ENCODE results near the gene JMJD8. TPM values are rescaled to one million over a fixed set of nuclear protein-coding genes. Genes with fewer than 3 reads are reported as not detected.

JMJD8 gene
- polyA plus RNA-seq, 4 donors = 23.0 to 46.2 (median 31.9) TPM

DNA sequence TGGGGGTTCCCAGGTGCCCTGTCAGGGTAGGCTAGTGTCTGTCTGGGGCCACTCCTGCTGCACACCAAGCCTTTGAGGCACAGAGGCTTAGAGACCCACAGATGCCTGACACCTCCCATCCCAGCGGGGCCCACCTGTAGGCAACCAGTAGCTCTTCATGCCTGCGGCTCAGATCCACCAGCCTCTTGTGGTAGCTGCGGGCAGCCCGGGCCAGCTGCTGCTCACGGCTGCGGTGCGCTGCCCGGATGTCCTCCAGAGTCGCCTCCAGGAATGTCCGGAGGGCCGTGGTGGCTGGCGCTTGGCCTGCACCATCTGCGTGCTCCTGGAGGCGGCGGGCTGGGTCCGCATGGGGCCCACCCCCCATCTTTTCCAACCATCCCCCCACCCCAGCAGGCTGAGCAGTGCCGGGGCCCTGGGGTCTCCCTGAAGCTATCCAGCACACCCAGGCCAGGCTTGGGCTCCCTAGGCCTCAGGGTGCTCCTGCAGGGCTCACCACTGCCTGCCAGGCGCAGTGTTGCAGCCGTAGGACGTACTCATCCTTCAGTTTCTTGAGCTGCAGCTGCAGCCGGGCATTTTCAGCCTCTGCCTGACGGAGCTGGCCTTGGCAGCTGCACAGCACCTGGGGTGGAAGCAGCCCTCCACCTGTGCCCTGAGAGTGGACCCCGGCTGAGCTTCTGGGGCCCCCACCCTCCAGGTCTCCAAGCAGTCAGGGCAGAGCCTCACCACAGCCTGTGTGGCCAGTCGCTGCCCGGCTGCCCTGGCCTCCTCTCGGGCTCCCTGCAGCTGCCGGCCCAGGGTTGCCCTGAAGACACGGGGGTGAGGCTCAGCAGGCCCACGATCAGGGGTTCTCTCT is 40.3 kb upstream of the JMJD8 start:
- peaks cover 6 to 34% (median 9%) of the 10 kb centered on the region in 3 donors for H3K4me1 ChIP-seq (ENCODE audit: control insufficient read depth in 3 of 3, insufficient read depth in 2 of 3, low read depth in 1 of 3, low read length in 2 of 3)
- H3K27me3 ChIP-seq (ENCODE audit: control insufficient read depth in 3 of 3, insufficient read depth in 3 of 3, low read length in 3 of 3) = peaks cover 0 to 22% (median 10%) of the 10 kb centered on the region in 3 donors
- WGBS, 3 donors = 59 to 69% (median 60%) methylated on average over 29 of the region's 29 CpGs
- DNase-seq (no peak), FAIRE-seq (no peak)
- H3K36me3 ChIP-seq (ENCODE audit: control insufficient read depth in 3 of 3, insufficient read depth in 2 of 3, low read depth in 1 of 3, low read length in 3 of 3) = peaks cover 0 to 23% (median 0%) of the 10 kb centered on the region in 3 donors
- peaks cover 3 to 8% of the 10 kb centered on the region in 2 donors for H3K9me3 ChIP-seq (ENCODE audit: control insufficient read depth in 2 of 2, insufficient read depth in 1 of 2, low read depth in 1 of 2, low read length in 1 of 2)
- H3K4me3 ChIP-seq (ENCODE audit: low read depth in 1 of 3, low read length in 3 of 3) = no peak overlapping the region
- no peak overlapping the region for H3K27ac ChIP-seq (ENCODE audit: low read depth in 1 of 3, low read length in 2 of 3)

DNA sequence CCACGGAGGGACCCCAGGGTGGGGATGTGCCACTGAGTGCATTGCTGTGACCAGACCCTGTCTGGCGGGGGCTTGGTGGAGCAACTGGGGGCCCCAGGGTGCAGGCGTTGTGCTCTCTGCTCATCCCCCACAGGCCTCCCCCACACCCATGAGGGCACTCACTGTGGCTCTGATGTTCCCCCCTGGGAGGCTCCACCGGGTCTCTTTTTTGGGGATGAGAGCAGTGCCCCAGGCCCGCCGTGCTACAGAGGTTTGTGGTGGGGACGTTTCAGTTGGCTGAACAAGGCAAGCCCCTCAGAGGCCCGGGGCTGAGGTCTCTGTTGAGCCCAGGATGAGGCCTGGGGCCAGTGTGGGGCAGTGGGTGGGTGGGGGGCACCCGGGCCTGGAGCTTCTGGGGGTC is 39.6 kb upstream of the JMJD8 start:
- Histone ChIP-seq H3K4me3 (ENCODE audit: low read depth in 1 of 3, low read length in 3 of 3) (no peak overlapping the region), H3K4me1 (ENCODE audit: control insufficient read depth in 3 of 3, insufficient read depth in 2 of 3, low read depth in 1 of 3, low read length in 2 of 3) (peaks cover 9 to 38% (median 12%) of the 10 kb centered on the region in 3 donors), H3K27ac (ENCODE audit: low read depth in 1 of 3, low read length in 2 of 3) (no peak overlapping the region), H3K9me3 (ENCODE audit: control insufficient read depth in 2 of 2, insufficient read depth in 1 of 2, low read depth in 1 of 2, low read length in 1 of 2) (peaks cover 3 to 8% of the 10 kb centered on the region in 2 donors), H3K36me3 (ENCODE audit: control insufficient read depth in 3 of 3, insufficient read depth in 2 of 3, low read depth in 1 of 3, low read length in 3 of 3) (peaks cover 0 to 22% (median 0%) of the 10 kb centered on the region in 3 donors), H3K27me3 (ENCODE audit: control insufficient read depth in 3 of 3, insufficient read depth in 3 of 3, low read length in 3 of 3) (peaks cover 0 to 22% (median 10%) of the 10 kb centered on the region in 3 donors)
- no peak for FAIRE-seq
- DNase-seq = no peak
- 81 to 84% (median 84%) methylated on average over 9 of the region's 9 CpGs for WGBS, 3 donors

DNA sequence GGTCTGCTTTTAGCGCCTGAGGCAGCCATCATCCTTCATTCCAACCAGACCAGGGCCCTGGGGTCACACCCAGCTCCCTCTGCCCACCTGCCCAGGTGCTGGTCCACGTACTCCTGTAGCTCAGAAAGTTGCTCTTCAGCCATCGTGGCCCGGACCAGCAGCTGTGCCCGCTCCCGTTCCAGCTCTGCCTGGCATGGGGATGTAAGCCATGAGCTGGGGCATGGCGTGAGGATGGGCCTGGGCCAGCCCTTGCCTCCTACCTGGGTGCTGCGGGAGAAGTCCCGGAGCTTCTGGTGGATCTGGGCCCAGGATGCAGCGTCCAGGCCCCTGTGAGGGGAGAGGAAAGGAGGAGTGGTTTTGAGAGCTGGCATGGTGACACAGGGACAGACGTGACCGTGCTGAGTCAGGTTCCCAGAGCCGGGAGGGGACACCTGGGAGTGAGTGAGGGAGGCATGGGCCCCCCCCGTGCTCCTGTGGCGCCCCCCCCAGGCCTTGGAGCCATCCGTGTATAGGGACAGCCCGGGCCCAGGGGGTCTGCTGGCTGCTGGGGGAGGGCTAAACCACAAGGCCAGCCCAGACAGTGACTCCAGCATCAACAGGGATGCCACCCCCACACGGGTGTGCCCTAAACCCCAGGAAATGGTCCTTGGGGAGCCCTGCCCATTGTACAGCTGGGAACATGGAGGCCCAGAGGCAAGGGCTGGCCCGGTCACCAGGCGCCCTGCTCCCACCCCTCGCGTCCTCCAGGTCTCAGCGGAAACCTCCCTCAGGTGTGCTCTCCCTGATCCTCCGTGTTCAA is 38.9 kb upstream of the JMJD8 start:
- 86 to 90% (median 89%) methylated on average over 21 to 24 of the region's 24 CpGs for WGBS, 3 donors
- Histone ChIP-seq H3K36me3 (ENCODE audit: control insufficient read depth in 3 of 3, insufficient read depth in 2 of 3, low read depth in 1 of 3, low read length in 3 of 3) (peaks cover 0 to 22% (median 0%) of the 10 kb centered on the region in 3 donors), H3K9me3 (ENCODE audit: control insufficient read depth in 2 of 2, insufficient read depth in 1 of 2, low read depth in 1 of 2, low read length in 1 of 2) (peaks cover 3 to 8% of the 10 kb centered on the region in 2 donors), H3K4me1 (ENCODE audit: control insufficient read depth in 3 of 3, insufficient read depth in 2 of 3, low read depth in 1 of 3, low read length in 2 of 3) (peaks cover 6 to 39% (median 12%) of the 10 kb centered on the region in 3 donors), H3K27ac (ENCODE audit: low read depth in 1 of 3, low read length in 2 of 3) (no peak overlapping the region), H3K4me3 (ENCODE audit: low read depth in 1 of 3, low read length in 3 of 3) (no peak overlapping the region), H3K27me3 (ENCODE audit: control insufficient read depth in 3 of 3, insufficient read depth in 3 of 3, low read length in 3 of 3) (peaks cover 0 to 19% (median 10%) of the 10 kb centered on the region in 3 donors)
- no peak for DNase-seq
- FAIRE-seq = no peak

DNA sequence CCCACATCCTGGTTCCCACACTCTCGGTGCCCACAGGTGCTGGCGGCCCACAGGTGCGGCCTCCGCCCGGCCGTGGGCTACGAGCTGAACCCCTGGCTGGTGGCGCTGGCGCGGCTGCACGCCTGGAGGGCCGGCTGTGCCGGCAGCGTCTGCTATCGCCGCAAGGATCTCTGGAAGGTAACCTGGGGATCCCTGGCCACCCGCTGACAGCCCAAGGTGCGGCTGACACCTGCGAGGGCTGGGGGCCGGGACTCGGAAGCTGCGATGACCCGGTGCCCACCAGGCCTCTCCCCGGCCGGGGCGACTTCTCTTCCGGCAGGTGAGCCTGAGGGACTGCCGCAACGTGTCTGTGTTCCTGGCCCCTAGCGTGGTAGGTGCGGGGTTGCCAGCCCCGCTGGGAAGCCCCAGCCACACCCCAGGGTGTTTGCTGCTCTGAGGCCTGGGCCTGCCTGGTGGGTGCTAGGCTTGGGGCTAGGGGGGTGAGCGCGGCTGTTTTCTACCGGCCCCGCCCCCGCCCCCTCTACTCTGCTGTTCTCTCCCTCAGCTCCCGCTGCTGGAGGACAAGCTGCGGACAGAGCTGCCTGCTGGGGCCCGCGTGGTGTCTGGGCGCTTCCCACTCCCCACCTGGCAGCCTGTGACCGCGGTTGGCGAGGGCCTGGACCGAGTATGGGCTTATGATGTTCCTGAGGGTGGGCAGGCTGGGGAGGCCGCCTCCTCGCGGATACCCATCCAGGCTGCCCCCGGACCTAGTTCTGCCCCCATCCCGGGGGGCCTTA is 37.8 kb upstream of the JMJD8 start:
- Histone ChIP-seq H3K4me1 (ENCODE audit: control insufficient read depth in 3 of 3, insufficient read depth in 2 of 3, low read depth in 1 of 3, low read length in 2 of 3) (peaks cover 6 to 31% (median 12%) of the 10 kb centered on the region in 3 donors), H3K27ac (ENCODE audit: low read depth in 1 of 3, low read length in 2 of 3) (peak overlapping the region; percentile 42 to 78 (median 50)), H3K27me3 (ENCODE audit: control insufficient read depth in 3 of 3, insufficient read depth in 3 of 3, low read length in 3 of 3) (peaks cover 0 to 15% (median 8%) of the 10 kb centered on the region in 3 donors), H3K36me3 (ENCODE audit: control insufficient read depth in 3 of 3, insufficient read depth in 2 of 3, low read depth in 1 of 3, low read length in 3 of 3) (peaks cover 0 to 22% (median 0%) of the 10 kb centered on the region in 3 donors), H3K9me3 (ENCODE audit: control insufficient read depth in 2 of 2, insufficient read depth in 1 of 2, low read depth in 1 of 2, low read length in 1 of 2) (peaks cover 3 to 8% of the 10 kb centered on the region in 2 donors), H3K4me3 (ENCODE audit: low read depth in 1 of 3, low read length in 3 of 3) (peak overlapping the region in 1 of 3 donors; percentile 62)
- 82 to 89% (median 82%) methylated on average over 41 to 51 of the region's 51 CpGs for WGBS, 3 donors
- no peak for FAIRE-seq
- no peak for DNase-seq

DNA sequence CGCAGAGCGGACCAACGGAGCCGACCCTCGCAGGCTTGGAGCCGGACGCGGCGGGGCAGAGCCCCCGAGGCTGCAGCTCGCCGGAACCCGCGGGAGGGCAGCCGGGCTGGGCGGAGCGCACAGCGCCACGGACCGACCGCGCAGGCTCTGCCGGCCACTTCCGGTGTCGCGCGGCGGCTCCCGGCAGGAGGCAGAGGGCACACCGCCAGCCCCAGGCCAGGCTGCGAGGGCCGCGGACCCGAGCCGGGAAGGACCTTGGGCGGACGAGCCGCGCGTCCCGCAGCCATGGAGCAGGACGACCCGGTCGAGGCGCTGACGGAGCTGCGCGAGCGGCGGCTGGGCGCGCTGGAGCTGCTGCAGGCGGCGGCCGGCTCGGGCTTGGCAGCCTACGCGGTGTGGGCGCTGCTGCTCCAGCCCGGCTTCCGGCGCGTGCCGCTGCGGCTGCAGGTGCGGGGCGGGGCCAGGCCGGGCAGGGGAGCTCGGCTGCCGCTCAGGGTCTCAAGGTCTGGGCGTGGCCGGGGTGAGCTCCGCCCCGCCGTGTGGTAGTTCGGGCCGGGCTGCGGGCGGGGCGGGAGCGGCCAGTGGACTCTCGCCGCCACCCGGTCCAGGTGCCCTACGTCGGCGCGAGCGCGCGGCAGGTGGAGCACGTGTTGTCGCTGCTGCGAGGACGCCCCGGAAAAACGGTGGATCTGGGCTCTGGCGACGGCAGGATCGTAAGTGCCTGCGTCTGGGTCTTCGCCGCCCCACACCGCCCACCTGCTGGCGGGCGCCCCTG is 37.0 kb upstream of the JMJD8 start, which contains the start of gene ANTKMT:
Gene ANTKMT, plus strand, starts transcription at position 157 of the 775 bp plus-strand sequence. Its CDS starts 129 bp downstream, at position 286.
- H3K4me3 ChIP-seq (ENCODE audit: low read depth in 1 of 3, low read length in 3 of 3) = peak within 1 kb of the TSS; percentile 40 to 63 (median 62)
- H3K36me3 ChIP-seq (ENCODE audit: control insufficient read depth in 3 of 3, insufficient read depth in 2 of 3, low read depth in 1 of 3, low read length in 3 of 3) = peaks cover 0 to 22% (median 0%) of the 10 kb centered on the region in 3 donors
- peaks cover 3 to 8% of the 10 kb centered on the region in 2 donors for H3K9me3 ChIP-seq (ENCODE audit: control insufficient read depth in 2 of 2, insufficient read depth in 1 of 2, low read depth in 1 of 2, low read length in 1 of 2)
- peaks cover 0 to 17% (median 7%) of the 10 kb centered on the region in 3 donors for H3K27me3 ChIP-seq (ENCODE audit: control insufficient read depth in 3 of 3, insufficient read depth in 3 of 3, low read length in 3 of 3)
- peaks cover 6 to 29% (median 12%) of the 10 kb centered on the region in 3 donors for H3K4me1 ChIP-seq (ENCODE audit: control insufficient read depth in 3 of 3, insufficient read depth in 2 of 3, low read depth in 1 of 3, low read length in 2 of 3)
- peak within 1 kb of the TSS; percentile 74 to 78 (median 77) for H3K27ac ChIP-seq (ENCODE audit: low read depth in 1 of 3, low read length in 2 of 3)
- WGBS, 3 donors = 2 to 7% (median 6%) methylated on average over 59 to 106 of the region's 106 CpGs
- peak; percentile 91 to 95 for DNase-seq
- no peak for FAIRE-seq

DNA sequence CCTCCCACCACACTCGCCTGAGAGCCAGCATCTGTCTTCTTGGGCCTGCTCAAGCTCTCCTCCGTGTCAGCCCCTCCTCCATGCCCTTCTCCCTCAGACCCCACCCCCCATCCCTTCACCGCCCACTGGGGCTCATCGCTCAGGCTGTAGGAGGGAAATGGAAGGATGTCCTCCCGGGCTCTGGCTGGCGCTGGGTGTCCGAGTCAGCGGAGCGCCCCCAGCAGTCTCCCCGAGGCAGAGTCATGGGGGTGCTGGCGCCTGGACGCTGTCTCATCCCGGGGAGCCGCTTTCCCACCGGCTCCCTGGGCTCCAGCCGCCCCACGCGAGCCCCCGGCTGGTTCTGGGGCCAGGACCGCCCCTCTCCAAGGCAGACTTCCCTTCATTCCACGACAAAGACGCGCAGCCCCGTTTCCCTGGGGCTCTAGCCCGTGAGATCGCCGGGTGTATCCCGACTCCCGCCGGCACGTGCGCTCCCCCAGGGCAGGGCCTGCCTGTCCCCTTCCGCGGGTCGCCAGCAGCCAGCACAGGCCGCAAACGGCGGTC is 36.4 kb upstream of the JMJD8 start:
- DNase-seq = peak in 1 of 2 donors; percentile 60
- Histone ChIP-seq H3K9me3 (ENCODE audit: control insufficient read depth in 2 of 2, insufficient read depth in 1 of 2, low read depth in 1 of 2, low read length in 1 of 2) (peaks cover 3 to 8% of the 10 kb centered on the region in 2 donors), H3K27me3 (ENCODE audit: control insufficient read depth in 3 of 3, insufficient read depth in 3 of 3, low read length in 3 of 3) (peaks cover 0 to 15% (median 5%) of the 10 kb centered on the region in 3 donors), H3K4me1 (ENCODE audit: control insufficient read depth in 3 of 3, insufficient read depth in 2 of 3, low read depth in 1 of 3, low read length in 2 of 3) (peaks cover 6 to 33% (median 12%) of the 10 kb centered on the region in 3 donors), H3K27ac (ENCODE audit: low read depth in 1 of 3, low read length in 2 of 3) (peak overlapping the region; percentile 74 to 78 (median 77)), H3K4me3 (ENCODE audit: low read depth in 1 of 3, low read length in 3 of 3) (peak overlapping the region; percentile 31 to 63 (median 62)), H3K36me3 (ENCODE audit: control insufficient read depth in 3 of 3, insufficient read depth in 2 of 3, low read depth in 1 of 3, low read length in 3 of 3) (peaks cover 0 to 22% (median 0%) of the 10 kb centered on the region in 3 donors)
- no peak for FAIRE-seq
- WGBS, 3 donors = 0 to 1% (median 0%) methylated on average over 31 to 38 of the region's 38 CpGs

DNA sequence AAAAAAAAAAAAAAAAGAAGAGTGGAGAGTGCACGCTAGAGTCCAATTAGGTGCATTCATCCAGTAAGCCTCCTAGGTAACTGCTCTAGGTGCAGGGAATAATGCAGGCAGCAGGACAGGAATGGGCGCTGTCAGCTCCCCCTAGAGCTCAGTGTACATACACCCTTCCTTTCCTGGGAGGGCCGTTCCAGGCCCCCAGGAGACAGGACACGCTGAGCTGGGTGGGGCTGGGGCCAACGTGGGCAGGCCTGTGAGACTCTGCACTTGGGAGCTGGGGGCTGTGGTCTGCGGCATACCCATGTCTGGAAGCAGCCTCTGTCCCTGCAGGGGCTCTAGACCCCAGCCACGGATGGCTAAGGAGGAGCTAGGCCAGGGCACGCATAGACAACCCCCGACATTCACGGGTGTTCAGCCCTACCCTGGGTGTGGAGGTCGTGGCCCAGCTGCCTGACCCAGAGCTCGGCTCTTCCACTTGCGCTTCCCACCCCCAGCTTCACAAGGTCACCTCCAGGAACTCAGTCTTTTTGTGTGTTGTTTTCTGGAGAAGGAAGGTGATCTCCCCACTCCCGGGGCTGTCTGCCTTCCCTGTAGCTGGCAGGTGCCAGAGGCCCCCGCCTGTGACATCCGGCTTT is 35.8 kb upstream of the JMJD8 start:
- Histone ChIP-seq H3K4me1 (ENCODE audit: control insufficient read depth in 3 of 3, insufficient read depth in 2 of 3, low read depth in 1 of 3, low read length in 2 of 3) (peaks cover 6 to 33% (median 12%) of the 10 kb centered on the region in 3 donors), H3K27me3 (ENCODE audit: control insufficient read depth in 3 of 3, insufficient read depth in 3 of 3, low read length in 3 of 3) (peaks cover 0 to 14% (median 2%) of the 10 kb centered on the region in 3 donors), H3K4me3 (ENCODE audit: low read depth in 1 of 3, low read length in 3 of 3) (peak overlapping the region in 2 of 3 donors; percentile 62 to 63), H3K9me3 (ENCODE audit: control insufficient read depth in 2 of 2, insufficient read depth in 1 of 2, low read depth in 1 of 2, low read length in 1 of 2) (peaks cover 3 to 8% of the 10 kb centered on the region in 2 donors), H3K36me3 (ENCODE audit: control insufficient read depth in 3 of 3, insufficient read depth in 2 of 3, low read depth in 1 of 3, low read length in 3 of 3) (peaks cover 0 to 22% (median 0%) of the 10 kb centered on the region in 3 donors), H3K27ac (ENCODE audit: low read depth in 1 of 3, low read length in 2 of 3) (peak overlapping the region in 2 of 3 donors; percentile 41 to 77)
- FAIRE-seq = no peak
- 7 to 11% (median 8%) methylated on average over 15 to 16 of the region's 16 CpGs for WGBS, 3 donors
- DNase-seq = no peak
